Measurements from ENCODE around the gene PPM1J. TPM values are rescaled to one million over a fixed set of nuclear protein-coding genes. Genes with fewer than 3 reads are reported as not detected.

Gene PPM1J
- total RNA-seq, 4 donors from 2014 or later = 0.66 to 3.3 (median 1.8) TPM

- Histone ChIP-seq H3K27ac (no peak overlapping the region), H3K36me3 (no peaks in the 10 kb centered on the region), H3K9me3 (no peaks in the 10 kb centered on the region), H3K4me3 (no peak overlapping the region), H3K4me1 (peaks cover 0 to 39% (median 20%) of the 10 kb centered on the region in 4 donors), H3K27me3 (peaks cover 0 to 4% of the 10 kb centered on the region in 2 donors)
- no peak for DNase-seq (ENCODE audit: low spot score in 2 of 2)
- 96 to 100% methylated on average over 2 of the region's 2 CpGs for WGBS, 2 donors
- no peak for TF ChIP-seq EP300 (IDR thresholded peaks at IDR 0.05)
- no peak for TF ChIP-seq POLR2A (IDR thresholded peaks at IDR 0.05)
- no peak for TF ChIP-seq CTCF (IDR thresholded peaks at IDR 0.05)
These were observed 4.6 kb upstream of the PPM1J start for GRCh38 chr1:112719706-112720105.

GRCh38 chr1:112718691-112719418 lies 3.7 kb upstream of the PPM1J start:
- peak; percentile 59 to 66 for DNase-seq (ENCODE audit: low spot score in 2 of 2)
- peaks cover 0 to 4% of the 10 kb centered on the region in 2 donors for H3K27me3 ChIP-seq
- TF ChIP-seq EP300 (IDR thresholded peaks at IDR 0.05) (no peak), CTCF (IDR thresholded peaks at IDR 0.05) (peak; percentile 86 to 92 (median 90))
- H3K27ac ChIP-seq = no peak overlapping the region
- no peaks in the 10 kb centered on the region for H3K9me3 ChIP-seq
- WGBS, 2 donors = 12 to 27% methylated on average over 21 to 42 of the region's 44 CpGs
- H3K4me3 ChIP-seq = peak overlapping the region in 2 of 4 donors; percentile 32 to 45
- no peaks in the 10 kb centered on the region for H3K36me3 ChIP-seq
- peaks cover 0 to 48% (median 28%) of the 10 kb centered on the region in 4 donors for H3K4me1 ChIP-seq

- Histone ChIP-seq H3K4me1 (peaks cover 0 to 38% (median 18%) of the 10 kb centered on the region in 4 donors), H3K36me3 (no peaks in the 10 kb centered on the region), H3K4me3 (no peak overlapping the region), H3K27ac (no peak overlapping the region), H3K9me3 (no peaks in the 10 kb centered on the region), H3K27me3 (peaks cover 0 to 4% of the 10 kb centered on the region in 2 donors)
- DNase-seq (ENCODE audit: low spot score in 2 of 2) = no peak
- 88 to 95% methylated on average over 2 of the region's 2 CpGs for WGBS, 2 donors
- TF ChIP-seq POLR2A (IDR thresholded peaks at IDR 0.05) = no peak
- TF ChIP-seq CTCF (IDR thresholded peaks at IDR 0.05) = no peak
- TF ChIP-seq EP300 (IDR thresholded peaks at IDR 0.05) = no peak
These were observed 2.2 kb upstream of the PPM1J start for GRCh38 chr1:112717263-112717873.

GRCh38 chr1:112716133-112716720 lies 1.1 kb upstream of the PPM1J start:
- Histone ChIP-seq H3K9me3 (no peaks in the 10 kb centered on the region), H3K27ac (peak overlapping the region; percentile 53 to 80 (median 64)), H3K27me3 (peaks cover 0 to 4% of the 10 kb centered on the region in 2 donors), H3K4me1 (peaks cover 0 to 32% (median 14%) of the 10 kb centered on the region in 4 donors), H3K36me3 (no peaks in the 10 kb centered on the region), H3K4me3 (peak overlapping the region; percentile 51 to 82 (median 73))
- TF ChIP-seq CTCF (IDR thresholded peaks at IDR 0.05) (peak; percentile 87 to 95 (median 92)), POLR2A (IDR thresholded peaks at IDR 0.05) (no peak)
- WGBS, 2 donors = 12 to 18% methylated on average over 13 of the region's 13 CpGs
- peak; percentile 66 to 85 for DNase-seq (ENCODE audit: low spot score in 2 of 2)
